ENCODE data around the gene STK40. TPM values are rescaled to one million over a fixed set of nuclear protein-coding genes. Genes with fewer than 3 reads are reported as not detected.

The STK40 gene
- total RNA-seq, 2 experiments from 2014 or later = 41.2 to 44.4 TPM

- no peak for ATAC-seq
- H3K36me3 Mint-ChIP-seq (ENCODE audit: low read depth) = no peaks in the 10 kb centered on the region
- no peaks in the 10 kb centered on the region for H3K27me3 Mint-ChIP-seq
- ChIA-PET CTCF (interaction anchor here (1.6 kb wide), 1 partner anchor 40 kb away, joined by 4 read pairs; no protein-coding TSS in a partner anchor), POLR2A (no interaction called here)
- H3K4me1 Mint-ChIP-seq (ENCODE audit: low read depth) = peaks cover 16% of the 10 kb centered on the region
- intact Hi-C loops (cut with micrococcal nuclease) = no loop called here
- no peak for TF ChIP-seq CTCF (IDR thresholded peaks at IDR 0.05)
- H3K27ac Mint-ChIP-seq = no peak overlapping the region
- H3K4me3 Mint-ChIP-seq = no peak overlapping the region
- H3K9me3 Mint-ChIP-seq = peaks cover 3% of the 10 kb centered on the region
- no peak for DNase-seq
Observed at GRCh38 chr1:36408479-36408878, 22.8 kb upstream of the STK40 start.

- H3K9me3 Mint-ChIP-seq = peaks cover under 1% of the 10 kb centered on the region
- H3K36me3 Mint-ChIP-seq (ENCODE audit: low read depth) = no peaks in the 10 kb centered on the region
- no peak for TF ChIP-seq CTCF (IDR thresholded peaks at IDR 0.05)
- H3K4me3 Mint-ChIP-seq = no peak overlapping the region
- peaks cover 5% of the 10 kb centered on the region for H3K4me1 Mint-ChIP-seq (ENCODE audit: low read depth)
- ChIA-PET CTCF (interaction anchor here (1.4 kb wide), 1 partner anchor 38 kb away, joined by 6 read pairs; no protein-coding TSS in a partner anchor), POLR2A (interaction anchor here (1.0 kb wide), 1 partner anchor 86 kb away, joined by 3 read pairs; no protein-coding TSS in a partner anchor)
- H3K27ac Mint-ChIP-seq = no peak overlapping the region
- intact Hi-C loops (cut with micrococcal nuclease) = no loop called here
- DNase-seq (no peak), ATAC-seq (no peak)
- H3K27me3 Mint-ChIP-seq = no peaks in the 10 kb centered on the region
Observed at GRCh38 chr1:36406440-36406839, 20.7 kb upstream of the STK40 start.

GRCh38 chr1:36402504-36402890, 16.8 kb upstream of the STK40 start:
- H3K4me1 Mint-ChIP-seq (ENCODE audit: low read depth) = peaks cover 18% of the 10 kb centered on the region
- H3K4me3 Mint-ChIP-seq = no peak overlapping the region
- ATAC-seq (no peak), DNase-seq (no peak)
- intact Hi-C loops (cut with micrococcal nuclease) = no loop called here
- no peaks in the 10 kb centered on the region for H3K9me3 Mint-ChIP-seq
- H3K27ac Mint-ChIP-seq = no peak overlapping the region
- ChIA-PET POLR2A (no interaction called here), CTCF (no interaction called here)
- TF ChIP-seq CTCF (IDR thresholded peaks at IDR 0.05) = no peak
- no peaks in the 10 kb centered on the region for H3K27me3 Mint-ChIP-seq
- no peaks in the 10 kb centered on the region for H3K36me3 Mint-ChIP-seq (ENCODE audit: low read depth)

GRCh38 chr1:36401602-36402503, 16.1 kb upstream of the STK40 start:
- TF ChIP-seq CTCF (IDR thresholded peaks at IDR 0.05) = no peak
- H3K27ac Mint-ChIP-seq = peak overlapping the region; percentile 69
- CTCF ChIA-PET = interaction anchor here (1.5 to 6.2 kb wide), 2 partner anchors 15 to 34 kb away, joined by 4 to 29 read pairs; no protein-coding TSS in a partner anchor
- H3K27me3 Mint-ChIP-seq = no peaks in the 10 kb centered on the region
- POLR2A ChIA-PET = interaction anchor here (1.1 kb wide), 1 partner anchor 32 kb away, joined by 3 read pairs; no protein-coding TSS in a partner anchor
- no peak for ATAC-seq
- peaks cover 20% of the 10 kb centered on the region for H3K4me1 Mint-ChIP-seq (ENCODE audit: low read depth)
- no peaks in the 10 kb centered on the region for H3K36me3 Mint-ChIP-seq (ENCODE audit: low read depth)
- peak overlapping the region; percentile 59 for H3K4me3 Mint-ChIP-seq
- no peaks in the 10 kb centered on the region for H3K9me3 Mint-ChIP-seq
- no peak for DNase-seq
- intact Hi-C loops (cut with micrococcal nuclease) = no loop called here

Measured in activated CD8-positive, alpha-beta T cell treated with anti-CD3 and anti-CD28 coated beads for 36 hours (primary cell).